IPS-18a (cell line): ENCODE results near the gene GAS2L1.

Experiments used
- H3K27ac ChIP-seq: one replicate; pipeline ENCODE4 v1.5.1; 2013; ENCODE audit warnings: low read length
- H3K27me3 ChIP-seq: one replicate; pipeline ENCODE4 v1.6.1; 2013; ENCODE audit warnings: mild to moderate bottlenecking, low read length; ENCODE audit not compliant: control insufficient read depth, insufficient read depth
- H3K36me3 ChIP-seq: one replicate; pipeline ENCODE4 v1.6.1; 2013; ENCODE audit warnings: low read depth, low read length; ENCODE audit not compliant: control insufficient read depth
- H3K4me1 ChIP-seq: one replicate; pipeline ENCODE4 v1.6.1; 2013; ENCODE audit warnings: low read depth, low read length; ENCODE audit not compliant: control insufficient read depth
- H3K4me3 ChIP-seq: one replicate; pipeline ENCODE4 v1.5.1; 2013; ENCODE audit warnings: low read length
- H3K9ac ChIP-seq: one replicate; pipeline ENCODE4 v1.6.1; 2013; ENCODE audit warnings: mild to moderate bottlenecking, low read length, moderate library complexity
- H3K9me3 ChIP-seq: one replicate; pipeline ENCODE4 v1.6.1; 2013; ENCODE audit warnings: low read depth, low read length; ENCODE audit not compliant: control insufficient read depth

Gene GAS2L1

DNA sequence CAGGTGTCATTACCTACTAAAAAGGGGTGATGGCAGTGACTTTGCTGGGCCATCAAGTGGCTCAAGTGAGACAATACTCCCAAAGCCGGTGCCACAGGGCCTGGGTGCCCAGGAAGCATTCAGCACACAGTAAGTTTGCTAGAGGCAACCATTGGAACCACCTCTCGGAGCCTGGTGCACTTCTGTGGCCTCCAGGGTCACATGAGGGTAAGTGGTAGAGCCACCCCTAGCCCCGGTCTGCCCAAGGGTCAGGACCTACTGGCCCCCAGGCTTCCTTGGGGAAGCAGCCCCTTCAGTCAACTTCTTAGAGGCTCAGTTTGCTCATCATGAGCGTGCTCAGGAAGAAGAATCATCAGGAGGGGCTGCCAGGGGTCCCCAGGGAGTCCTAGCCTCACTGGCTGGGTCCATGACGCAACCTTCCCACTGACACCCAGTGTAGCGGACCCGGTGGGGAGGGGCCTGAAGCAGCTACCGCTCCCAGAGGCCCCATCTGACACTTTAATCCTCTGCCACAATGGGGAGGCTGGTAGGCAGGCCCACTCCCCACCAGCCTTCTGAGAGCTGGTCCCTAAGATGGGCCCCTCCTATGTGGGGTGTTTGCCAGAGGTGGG is 26.5 kb downstream of the GAS2L1 start:
- H3K36me3 ChIP-seq = peaks cover 31% of the 10 kb centered on the region

DNA sequence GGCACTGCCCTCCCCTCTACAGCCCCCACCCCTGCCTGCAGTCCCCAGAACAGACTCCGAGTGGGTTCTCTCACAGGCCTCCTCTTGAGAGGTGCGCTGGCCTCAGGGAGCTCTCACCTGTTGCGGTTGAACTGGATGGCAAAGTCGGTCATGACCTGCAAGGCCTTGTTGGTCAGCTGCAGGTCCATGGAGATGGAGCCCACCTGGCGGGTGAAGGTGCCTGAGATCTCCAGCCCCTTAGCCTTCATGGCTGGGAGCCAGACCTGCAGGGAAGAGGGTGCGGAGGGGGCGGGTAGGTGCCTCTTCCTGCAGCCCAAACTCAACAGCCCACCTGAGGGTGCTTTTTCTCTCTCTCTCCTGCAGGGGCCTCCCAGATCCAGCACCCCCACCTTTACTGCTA is 27.7 kb downstream of the GAS2L1 start:
- Histone ChIP-seq H3K9ac (no peak overlapping the region), H3K27me3 (no peaks in the 10 kb centered on the region), H3K4me1 (no peaks in the 10 kb centered on the region), H3K9me3 (no peaks in the 10 kb centered on the region), H3K36me3 (peaks cover 37% of the 10 kb centered on the region), H3K4me3 (no peak overlapping the region), H3K27ac (no peak overlapping the region)

More for the DNA sequence above, 26.5 kb downstream of the GAS2L1 start:
- Histone ChIP-seq H3K4me1 (no peaks in the 10 kb centered on the region), H3K27me3 (no peaks in the 10 kb centered on the region), H3K4me3 (no peak overlapping the region), H3K9me3 (no peaks in the 10 kb centered on the region), H3K27ac (no peak overlapping the region), H3K9ac (no peak overlapping the region)

DNA sequence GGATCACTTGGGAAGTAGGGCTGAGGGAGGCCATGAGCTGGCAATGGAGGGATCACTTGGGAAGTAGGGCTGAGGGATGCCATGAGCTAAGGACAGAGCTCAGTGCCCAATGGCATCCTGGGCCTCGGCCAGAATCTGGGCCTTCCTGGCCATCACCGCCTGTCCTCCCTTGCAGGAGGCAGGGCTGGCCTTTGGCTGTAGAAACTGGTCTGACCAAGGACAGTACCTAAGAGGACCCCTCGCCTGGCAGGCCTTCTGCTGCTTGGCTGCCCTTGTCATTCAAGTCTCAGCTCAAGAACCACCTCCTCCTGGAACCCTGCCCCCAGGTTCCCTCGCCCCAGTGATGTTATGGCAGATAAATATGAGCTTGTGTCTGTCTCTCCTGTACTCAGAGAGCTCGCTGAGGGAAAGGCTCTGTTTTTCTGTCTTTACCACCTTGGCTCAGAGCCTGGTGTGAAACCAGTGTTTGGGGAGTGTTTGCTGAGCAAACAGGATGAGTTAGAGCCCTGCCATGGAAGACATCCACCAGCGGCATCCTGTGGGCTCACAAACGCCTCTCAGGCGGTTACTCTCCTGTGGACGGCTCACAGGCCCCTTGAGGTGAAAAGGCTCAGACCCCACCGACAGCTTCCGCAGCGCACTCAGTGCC is 28.4 kb downstream of the GAS2L1 start:
- H3K4me1 ChIP-seq = no peaks in the 10 kb centered on the region
- H3K9me3 ChIP-seq = no peaks in the 10 kb centered on the region
- no peak overlapping the region for H3K27ac ChIP-seq
- H3K9ac ChIP-seq = no peak overlapping the region
- H3K27me3 ChIP-seq = no peaks in the 10 kb centered on the region
- peaks cover 31% of the 10 kb centered on the region for H3K36me3 ChIP-seq
- no peak overlapping the region for H3K4me3 ChIP-seq

DNA sequence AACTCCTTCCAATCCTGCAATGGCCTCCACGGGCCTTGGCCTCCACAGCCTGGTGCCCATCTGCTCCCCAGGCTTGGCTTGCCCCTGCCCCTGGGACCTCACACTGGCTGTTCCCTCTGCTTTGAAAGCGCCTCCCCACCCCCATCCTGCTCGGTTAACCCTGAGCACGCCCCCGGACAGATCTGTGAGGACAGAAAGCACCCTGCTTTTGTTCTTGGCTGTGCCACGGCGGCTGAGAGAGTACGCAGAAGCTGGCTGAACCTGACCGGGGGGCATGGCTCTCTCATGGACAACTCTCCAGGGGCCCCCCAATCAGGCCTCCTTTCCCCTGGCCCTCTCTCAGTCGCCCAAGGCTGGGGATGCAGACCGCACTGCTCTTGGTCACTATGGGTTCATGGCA is 29.2 kb downstream of the GAS2L1 start:
- Histone ChIP-seq H3K4me1 (no peaks in the 10 kb centered on the region), H3K27me3 (no peaks in the 10 kb centered on the region), H3K9me3 (no peaks in the 10 kb centered on the region), H3K36me3 (peaks cover 30% of the 10 kb centered on the region), H3K27ac (no peak overlapping the region), H3K4me3 (no peak overlapping the region), H3K9ac (no peak overlapping the region)

DNA sequence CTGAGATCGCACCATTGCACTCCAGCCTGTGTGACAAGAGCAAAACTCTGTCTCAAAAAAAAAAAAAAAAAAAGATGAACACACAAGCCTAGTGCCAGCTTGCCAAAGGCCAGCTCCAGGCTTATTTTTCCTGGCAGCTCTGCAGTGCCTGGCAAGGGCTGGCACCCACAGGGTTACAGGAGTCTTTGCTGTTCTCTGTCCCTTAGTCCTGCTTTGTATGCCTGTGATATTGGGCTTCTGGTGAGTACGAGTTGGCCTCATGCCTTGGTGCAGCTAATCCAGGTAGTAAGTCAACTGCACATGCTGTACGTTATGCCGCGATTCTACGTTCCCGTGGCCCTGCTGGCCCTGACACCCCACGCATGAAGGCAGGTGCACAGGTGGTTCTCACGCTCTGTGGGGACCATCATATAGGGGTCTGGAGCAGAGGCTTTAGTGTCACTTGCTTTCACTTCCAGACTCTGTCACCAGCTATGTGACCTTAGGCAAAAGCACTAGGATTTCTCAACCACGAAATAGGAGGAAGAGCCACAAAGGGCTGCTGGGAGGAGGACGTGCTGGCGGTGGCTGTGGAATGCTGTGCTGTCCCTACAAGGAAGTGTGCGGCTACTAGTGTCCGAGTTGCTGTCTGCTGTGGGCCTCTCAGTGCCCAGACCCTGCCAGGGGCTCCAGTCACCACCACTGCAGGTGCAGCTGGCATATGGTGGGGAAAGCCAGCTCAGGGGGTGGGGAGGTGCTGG is 30.5 kb downstream of the GAS2L1 start:
- H3K27ac ChIP-seq = no peak overlapping the region
- no peaks in the 10 kb centered on the region for H3K27me3 ChIP-seq
- H3K9me3 ChIP-seq = no peaks in the 10 kb centered on the region
- no peak overlapping the region for H3K4me3 ChIP-seq
- H3K9ac ChIP-seq = no peak overlapping the region
- H3K36me3 ChIP-seq = peaks cover 43% of the 10 kb centered on the region
- no peaks in the 10 kb centered on the region for H3K4me1 ChIP-seq

GRCh38 chr22:29337631-29338284 is 31.3 kb downstream of the GAS2L1 start:
- H3K4me1 ChIP-seq = no peaks in the 10 kb centered on the region
- no peaks in the 10 kb centered on the region for H3K27me3 ChIP-seq
- no peak overlapping the region for H3K4me3 ChIP-seq
- peaks cover 46% of the 10 kb centered on the region for H3K36me3 ChIP-seq
- H3K27ac ChIP-seq = no peak overlapping the region
- H3K9me3 ChIP-seq = no peaks in the 10 kb centered on the region
- H3K9ac ChIP-seq = no peak overlapping the region

DNA sequence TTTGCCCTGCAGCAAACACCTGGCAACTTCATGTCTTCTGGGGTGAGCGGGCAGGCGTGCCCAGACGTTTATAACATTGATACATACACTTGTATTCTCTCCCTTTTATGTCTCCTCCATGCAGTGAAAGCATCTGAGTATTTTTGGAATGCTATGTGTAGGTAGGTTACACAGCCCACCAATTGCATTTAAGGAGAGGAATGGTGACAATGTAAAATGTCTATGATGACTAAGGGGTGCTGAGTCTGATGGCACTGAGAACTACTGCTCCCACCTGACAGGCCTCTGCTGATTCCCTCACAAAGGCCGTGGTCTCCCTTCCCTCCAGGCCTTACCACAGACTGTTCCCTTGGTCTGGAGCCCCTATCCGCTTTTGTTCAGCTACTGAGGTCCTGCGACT is 31.9 kb downstream of the GAS2L1 start:
- Histone ChIP-seq H3K27me3 (no peaks in the 10 kb centered on the region), H3K4me1 (no peaks in the 10 kb centered on the region), H3K27ac (no peak overlapping the region), H3K4me3 (no peak overlapping the region), H3K36me3 (peaks cover 42% of the 10 kb centered on the region), H3K9me3 (no peaks in the 10 kb centered on the region), H3K9ac (no peak overlapping the region)

GRCh38 chr22:29339381-29340235 is 33.2 kb downstream of the GAS2L1 start:
- Histone ChIP-seq H3K4me3 (no peak overlapping the region), H3K9ac (no peak overlapping the region), H3K27ac (no peak overlapping the region), H3K9me3 (no peaks in the 10 kb centered on the region), H3K4me1 (no peaks in the 10 kb centered on the region), H3K27me3 (no peaks in the 10 kb centered on the region), H3K36me3 (peaks cover 45% of the 10 kb centered on the region)

GRCh38 chr22:29340566-29340965 is 34.1 kb downstream of the GAS2L1 start:
- Histone ChIP-seq H3K4me1 (no peaks in the 10 kb centered on the region), H3K4me3 (no peak overlapping the region), H3K9ac (no peak overlapping the region), H3K27ac (no peak overlapping the region), H3K36me3 (peaks cover 45% of the 10 kb centered on the region), H3K27me3 (no peaks in the 10 kb centered on the region), H3K9me3 (no peaks in the 10 kb centered on the region)

DNA sequence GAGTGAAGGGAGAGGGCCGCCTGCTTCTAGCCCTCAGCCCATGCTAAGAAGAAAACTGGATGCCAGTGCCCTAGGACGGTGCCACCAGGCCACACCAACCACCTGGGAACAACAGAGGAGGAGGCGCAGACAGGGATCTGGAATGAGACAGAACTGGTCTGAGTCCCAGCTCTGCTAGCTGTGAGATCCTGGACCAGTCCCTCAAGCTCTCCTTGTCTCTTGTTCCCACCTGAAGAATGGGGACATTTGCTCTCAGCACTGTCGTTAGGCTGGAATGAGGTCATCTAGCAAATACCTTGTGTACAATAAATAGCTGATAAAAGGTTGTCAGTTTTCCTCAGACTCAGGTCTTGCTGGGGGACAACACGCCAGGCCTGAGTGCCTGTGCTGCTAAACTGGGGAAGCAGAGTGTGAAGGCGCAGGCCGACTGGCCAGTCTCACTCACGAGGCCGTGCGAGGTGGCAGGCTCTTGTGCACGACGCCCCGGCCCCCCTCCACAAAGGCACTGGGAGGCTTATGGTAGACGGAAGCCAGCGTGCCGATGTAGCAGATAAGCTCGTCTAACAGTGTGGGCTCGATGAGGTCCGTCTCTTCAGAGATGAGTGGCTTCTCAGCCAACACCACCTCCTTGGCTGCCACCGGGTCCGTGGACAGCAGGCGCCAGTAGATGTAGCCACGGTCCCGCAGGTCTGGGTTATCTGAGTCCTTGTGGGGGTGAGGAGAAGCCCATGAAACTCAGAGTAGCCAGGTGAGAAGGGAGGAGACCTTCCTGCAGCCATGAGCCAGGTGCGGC is 34.8 kb downstream of the GAS2L1 start:
- Histone ChIP-seq H3K27me3 (no peaks in the 10 kb centered on the region), H3K4me3 (no peak overlapping the region), H3K36me3 (peaks cover 50% of the 10 kb centered on the region), H3K27ac (no peak overlapping the region), H3K4me1 (no peaks in the 10 kb centered on the region), H3K9ac (no peak overlapping the region), H3K9me3 (no peaks in the 10 kb centered on the region)
